Right hindlimb (tissue), 1 donor: ENCODE results near the gene SLC35G6.
A peak's percentile ranks its signal among the peaks of the same experiment; 100 is the strongest.
"Not testable (repeated sequence)": the region's sequence is repeated elsewhere in the genome, so short reads cannot be mapped to it uniquely, and the experiment has no call there.

Experiments used
- DNase-seq: peaks from one replicate; pipeline ENCODE4 v3.0.0-alpha.2; 2018

Gene SLC35G6

GRCh38 chr17:7479213-7480088 lies 1.8 kb upstream of the SLC35G6 start, which contains the start of gene ZBTB4:
ZBTB4 (minus strand) TSS chr17:7479631; CDS start chr17:7466801, 12,830 bp downstream.
- DNase-seq: peak; percentile 75

- DNase-seq: no peak
Observed at GRCh38 chr17:7480089-7480384, 1.2 kb upstream of the SLC35G6 start.

- not testable (repeated sequence) for DNase-seq
Observed at GRCh38 chr17:7481842-7482741, 846 bp downstream of the SLC35G6 start.

- not testable (repeated sequence) for DNase-seq
Observed at GRCh38 chr17:7482742-7483088, 1.5 kb downstream of the SLC35G6 start.

- peak; percentile 97 for DNase-seq
Observed at GRCh38 chr17:7483255-7484066, 2.2 kb downstream of the SLC35G6 start.

- DNase-seq: peak; percentile 99
Observed at GRCh38 chr17:7484067-7484918, 3.0 kb downstream of the SLC35G6 start, which contains the start of gene POLR2A. POLR2A (plus strand) TSS chr17:7484366.

- DNase-seq: no peak
Observed at GRCh38 chr17:7484919-7485377, 3.7 kb downstream of the SLC35G6 start.

- no peak for DNase-seq
Observed at GRCh38 chr17:7486181-7486580, 4.9 kb downstream of the SLC35G6 start.

GRCh38 chr17:7490144-7490543 lies 8.9 kb downstream of the SLC35G6 start:
- DNase-seq: no peak

GRCh38 chr17:7491583-7491982 lies 10.3 kb downstream of the SLC35G6 start:
- DNase-seq: no peak

GRCh38 chr17:7493941-7494340 lies 12.7 kb downstream of the SLC35G6 start:
- no peak for DNase-seq

- DNase-seq: no peak
Observed at GRCh38 chr17:7495906-7496434, 14.7 kb downstream of the SLC35G6 start.

GRCh38 chr17:7496470-7497183 lies 15.4 kb downstream of the SLC35G6 start:
- no peak for DNase-seq

GRCh38 chr17:7497228-7497627 lies 16.0 kb downstream of the SLC35G6 start:
- no peak for DNase-seq

GRCh38 chr17:7497636-7498035 lies 16.4 kb downstream of the SLC35G6 start:
- DNase-seq: no peak

- no peak for DNase-seq
Observed at GRCh38 chr17:7499161-7499560, 17.9 kb downstream of the SLC35G6 start.

GRCh38 chr17:7501729-7502128 lies 20.5 kb downstream of the SLC35G6 start:
- DNase-seq: no peak

GRCh38 chr17:7502171-7502847 lies 21.1 kb downstream of the SLC35G6 start:
- no peak for DNase-seq

GRCh38 chr17:7502987-7503386 lies 21.7 kb downstream of the SLC35G6 start:
- no peak for DNase-seq

GRCh38 chr17:7503521-7503920 lies 22.3 kb downstream of the SLC35G6 start:
- no peak for DNase-seq
